Fibroblast of peridontal ligament (primary cell): Measurements from ENCODE around the gene EFEMP1.
"Not testable (repeated sequence)": the region's sequence is repeated elsewhere in the genome, so short reads cannot be mapped to it uniquely, and the experiment has no call there.

Experiments
- DNase-seq: peaks from one replicate; pipeline ENCODE4 v3.0.0-alpha.2; 2010; ENCODE audit errors: extremely low read depth

The EFEMP1 gene

DNA sequence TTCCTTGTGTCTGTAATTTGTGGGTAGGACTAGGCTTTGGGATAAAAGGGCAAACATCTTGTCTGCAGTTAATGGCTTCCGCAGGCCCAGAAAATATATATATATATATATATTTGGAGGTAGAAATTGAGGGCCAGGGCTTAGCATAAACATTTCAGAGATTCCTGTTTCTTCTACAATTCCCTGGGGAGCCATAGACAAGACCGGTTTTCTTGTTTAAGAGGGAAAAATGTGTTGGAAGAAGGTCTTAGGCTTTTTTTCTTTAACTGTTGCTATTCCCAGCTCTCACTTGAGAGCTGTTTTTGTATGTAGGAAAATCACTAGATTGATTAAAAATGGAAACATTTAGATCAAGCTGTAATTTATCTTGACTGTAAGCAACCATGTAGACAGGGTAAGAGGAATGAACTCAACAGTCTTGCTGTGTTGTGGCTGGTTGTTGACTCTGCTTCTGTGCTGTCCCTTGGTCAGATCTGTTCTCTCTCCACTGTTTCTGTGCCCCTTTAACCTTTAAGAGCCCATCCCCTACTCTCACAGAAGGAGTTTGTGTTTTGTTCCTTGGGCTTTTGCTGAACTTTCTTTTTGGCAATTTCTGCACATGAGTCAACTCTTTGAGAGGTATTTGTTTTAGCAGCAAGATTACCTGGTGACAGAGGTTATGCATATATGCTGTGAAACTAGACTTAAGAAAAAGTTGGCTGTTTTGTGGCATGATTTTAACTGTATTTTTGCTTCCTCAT lies 58.3 kb downstream of the EFEMP1 start:
- DNase-seq = peak; percentile 64

GRCh38 chr2:55864351-55865084 lies 59.1 kb downstream of the EFEMP1 start:
- DNase-seq = no peak

GRCh38 chr2:55862673-55863390 lies 60.8 kb downstream of the EFEMP1 start:
- DNase-seq = peak; percentile 100

DNA sequence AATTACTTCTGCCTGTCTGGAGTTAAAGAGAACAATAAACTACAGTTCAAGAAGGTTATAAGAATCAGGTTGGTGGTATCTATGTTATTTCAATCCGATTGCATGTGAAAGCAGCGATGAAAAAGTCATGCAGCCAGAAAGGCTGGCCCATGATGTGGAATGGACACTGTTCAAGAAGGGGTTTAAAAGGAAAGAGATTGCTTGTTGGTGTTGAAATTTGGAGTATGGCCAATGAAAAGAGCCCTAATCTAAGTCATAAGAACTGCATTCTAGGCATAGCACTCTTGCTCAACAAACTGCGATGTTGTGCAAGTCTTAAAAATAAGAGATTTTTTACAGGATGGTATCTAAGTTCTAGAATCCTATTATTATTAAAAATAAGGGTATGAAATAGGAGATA lies 61.3 kb downstream of the EFEMP1 start:
- peak; percentile 100 for DNase-seq

- no peak for DNase-seq
Observed at GRCh38 chr2:55861733-55862132, 61.8 kb downstream of the EFEMP1 start.

DNA sequence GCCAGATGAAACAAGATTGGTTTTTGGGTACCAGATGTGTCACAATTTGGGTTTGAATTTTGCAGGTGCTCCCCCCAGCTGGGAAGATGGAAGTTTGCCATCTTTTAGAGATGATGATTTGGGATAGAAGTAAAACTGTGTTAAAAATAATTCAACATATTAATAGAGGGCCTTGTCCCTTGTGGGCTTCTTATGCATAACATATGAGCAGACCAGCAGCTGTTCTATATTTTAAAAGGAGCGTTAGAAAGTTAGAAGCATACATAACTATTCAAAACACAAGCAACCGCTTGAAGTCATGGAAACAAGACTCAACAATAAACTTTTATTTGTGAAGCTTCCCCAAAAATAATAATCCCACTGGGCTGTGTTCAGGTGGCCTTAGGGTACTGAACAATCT lies 62.8 kb downstream of the EFEMP1 start:
- DNase-seq = no peak

- DNase-seq = no peak
Observed at GRCh38 chr2:55859875-55860274, 63.7 kb downstream of the EFEMP1 start.

- DNase-seq = no peak
Observed at GRCh38 chr2:55857766-55858165, 65.8 kb downstream of the EFEMP1 start.

- DNase-seq = no peak
Observed at GRCh38 chr2:55856936-55857335, 66.6 kb downstream of the EFEMP1 start.

- DNase-seq = no peak
Observed at GRCh38 chr2:55848096-55848495, 75.5 kb downstream of the EFEMP1 start.

DNA sequence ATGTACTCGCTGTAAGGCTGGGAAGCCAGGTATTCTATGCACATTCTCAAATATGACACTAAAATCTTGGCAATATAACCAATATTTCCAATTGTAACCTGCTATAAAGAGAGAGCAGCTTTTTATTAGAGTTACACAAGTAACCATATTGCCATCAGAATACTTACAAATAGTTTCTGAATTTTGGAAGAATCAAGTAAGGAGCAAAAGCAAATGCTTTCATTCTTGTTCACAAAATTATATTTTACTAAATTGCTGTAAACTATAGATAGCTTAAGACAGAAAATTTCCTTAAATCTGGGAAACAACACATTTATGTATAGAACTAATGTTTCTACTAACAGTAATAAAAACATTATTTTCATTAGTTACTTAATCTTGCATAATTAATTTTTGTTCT lies 77.2 kb downstream of the EFEMP1 start:
- no peak for DNase-seq

GRCh38 chr2:55844986-55845385 lies 78.6 kb downstream of the EFEMP1 start:
- no peak for DNase-seq

GRCh38 chr2:55843994-55844345 lies 79.6 kb downstream of the EFEMP1 start:
- no peak for DNase-seq

DNA sequence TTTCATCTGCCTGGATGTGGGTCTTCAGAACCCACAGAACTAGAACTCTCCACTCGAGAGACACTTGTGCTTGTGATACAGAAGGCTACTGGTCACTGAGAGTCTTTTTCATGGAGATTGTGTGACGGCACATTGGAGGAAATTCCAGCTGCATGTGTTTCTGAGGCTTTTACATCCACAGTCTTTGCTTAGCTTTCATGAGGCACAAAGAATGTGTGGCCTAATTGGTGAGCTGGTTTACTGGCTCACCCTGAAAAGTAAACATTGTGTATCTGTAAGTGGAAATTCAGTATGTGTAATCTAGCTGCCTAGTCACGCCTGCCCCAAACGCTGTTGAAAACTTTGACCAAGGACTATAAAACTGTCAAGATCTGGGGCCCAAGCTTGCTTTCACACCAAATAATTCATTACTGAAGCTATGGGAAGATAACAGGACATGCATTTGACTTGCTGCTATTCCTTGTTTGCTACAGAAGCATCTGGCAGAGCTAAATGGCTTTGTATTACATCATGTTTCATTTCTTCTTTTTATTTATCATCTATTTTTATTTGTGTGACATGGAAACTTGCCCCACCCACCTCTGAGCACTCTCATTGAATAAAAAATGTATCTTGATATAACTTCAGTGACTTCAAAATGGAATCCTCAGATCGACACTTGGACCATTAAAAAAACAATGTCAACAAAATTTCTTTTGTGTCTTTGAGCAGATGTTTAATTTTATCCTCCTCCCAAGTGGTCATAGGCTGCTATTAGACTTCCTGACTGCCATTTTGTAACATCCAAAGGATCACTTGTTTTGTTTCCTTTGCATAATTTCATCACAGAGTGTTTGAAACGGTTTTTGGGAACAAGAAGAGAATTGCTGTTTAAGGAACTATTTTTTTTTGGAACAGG lies 80.2 kb downstream of the EFEMP1 start:
- peak; percentile 96 for DNase-seq

- peak; percentile 30 for DNase-seq
Observed at GRCh38 chr2:55842046-55842445, 81.5 kb downstream of the EFEMP1 start.

GRCh38 chr2:55840460-55840859 lies 83.1 kb downstream of the EFEMP1 start:
- no peak for DNase-seq

- DNase-seq = peak; percentile 60
Observed at GRCh38 chr2:55839182-55839819, 84.3 kb downstream of the EFEMP1 start.

- no peak for DNase-seq
Observed at GRCh38 chr2:55838653-55839052, 84.9 kb downstream of the EFEMP1 start.

- DNase-seq = not testable (repeated sequence)
Observed at GRCh38 chr2:55838117-55838516, 85.5 kb downstream of the EFEMP1 start.

- DNase-seq = no peak
Observed at GRCh38 chr2:55837073-55837472, 86.5 kb downstream of the EFEMP1 start.
